Testis (tissue), 3 donors: ENCODE measurements around the gene HELZ. TPM values are rescaled to one million over a fixed set of nuclear protein-coding genes. Genes with fewer than 3 reads are reported as not detected.

Source experiments
- DNase-seq: peaks from one replicate; pipeline ENCODE4 v3.0.0-alpha.2; 2019
- H3K27ac ChIP-seq, 2 donors: fragments of 200-600 bp; sonication (generic); one replicate each; pipeline ENCODE4 v1.5.1; 2019
- H3K27me3 ChIP-seq: fragments of 200-600 bp; sonication (generic); one replicate; pipeline ENCODE4 v1.5.1; 2019
- H3K36me3 ChIP-seq: fragments of 200-600 bp; sonication (generic); one replicate; pipeline ENCODE4 v1.5.1; 2017; ENCODE audit warnings: low read depth; ENCODE audit errors: missing control alignments
- H3K4me1 ChIP-seq: fragments of 200-600 bp; sonication (generic); one replicate; pipeline ENCODE4 v1.5.1; 2019
- H3K4me3 ChIP-seq, 2 donors: fragments of 200-600 bp; sonication (generic); one replicate each; pipeline ENCODE4 v1.5.1; 2017 to 2019
- H3K9me3 ChIP-seq: fragments of 200-600 bp; sonication (generic); one replicate; pipeline ENCODE4 v1.5.1; 2017
- CTCF ChIP-seq, 3 experiments: fragments of 450-650 bp in 2 of 3; fragments of 200-600 bp in 1 of 3; sonication (generic) in 1 of 3; IDR thresholded peaks; one replicate each; pipeline ENCODE4 v1.5.1; 2016 to 2019; ENCODE audit warnings: antibody characterized with exemption in 3 of 3, mild to moderate bottlenecking in 2 of 3, moderate library complexity in 1 of 3
- POLR2A ChIP-seq: fragments of 450-650 bp; IDR thresholded peaks from one replicate; pipeline ENCODE4 v1.6.1; 2017; ENCODE audit warnings: antibody characterized with exemption, mild to moderate bottlenecking, moderate library complexity
- WGBS, 2 donors: methylation state at CpG; one replicate each; pipeline ENCODE4 v1.1.5; 2018; 5-methylcytosine and 5-hydroxymethylcytosine counted together
- intact Hi-C: fragments of 100-400 bp; cut with DNase I; formaldehyde crosslinking; loops from one replicate; pipeline ENCODE4 v1.15.1; 2023; ENCODE audit warnings: low total_unique reads
- polyA plus RNA-seq: library from polyadenylated mRNA; stranded (reverse); fragments of 350-450 nt; fragmentation: Illumina TruSeq; extraction: RNeasy Lipid Tissue Mini Kit (QIAGEN cat#74804); gene quantifications from one replicate; pipeline ENCODE4 v1.2.3, GENCODE V29; 2014; ENCODE audit warnings: low read depth, low replicate concordance; ENCODE audit not compliant: insufficient read depth
- total RNA-seq, 2 donors: library from RNA; depleted of rRNA; stranded (reverse); fragments of >200 nt; gene quantifications; one replicate each; pipeline ENCODE4 v1.2.3, GENCODE V29; 2016

The HELZ gene
- total and polyA plus RNA-seq, 3 donors from 2014 or later, result 26.2 to 154 (median 142) TPM

- Histone ChIP-seq H3K4me3 (no peak overlapping the region), H3K27me3 (no peaks in the 10 kb centered on the region), H3K36me3 (no peaks in the 10 kb centered on the region), H3K4me1 (no peaks in the 10 kb centered on the region), H3K27ac (no peak overlapping the region), H3K9me3 (no peaks in the 10 kb centered on the region)
- no peak for TF ChIP-seq POLR2A
- no peak for TF ChIP-seq CTCF (IDR thresholded peaks at IDR 0.05)
- intact Hi-C loops, result no loop called here
- DNase-seq, result no peak
These were observed 173.4 kb downstream of the HELZ start for GRCh38 chr17:67071595-67071994.

DNA sequence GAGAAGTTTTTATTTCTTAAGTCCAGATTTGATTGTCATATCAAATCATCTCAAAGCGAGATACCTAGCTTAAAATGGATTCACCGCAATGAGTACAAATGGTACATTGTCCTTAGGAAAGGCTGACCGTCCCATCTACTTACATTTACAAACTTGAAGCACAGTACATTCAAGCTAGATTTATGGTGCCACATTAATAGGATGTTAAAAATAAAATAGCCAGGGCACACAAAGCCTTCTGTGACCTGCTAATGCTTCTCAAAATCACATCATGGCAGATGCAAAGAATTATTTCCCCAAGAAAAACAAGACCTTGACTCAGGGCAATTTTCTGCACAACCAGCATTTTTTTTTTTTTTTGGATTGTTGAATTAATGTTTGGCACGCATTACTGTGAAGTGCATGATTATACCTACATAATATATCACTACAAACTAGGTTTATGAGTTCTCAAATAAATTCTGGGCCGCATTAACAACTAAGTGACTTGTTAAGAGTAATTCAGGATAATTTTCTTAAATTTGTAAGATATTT is 175.3 kb downstream of the HELZ start:
- no peak overlapping the region for H3K27ac ChIP-seq
- no peaks in the 10 kb centered on the region for H3K27me3 ChIP-seq
- no peak overlapping the region for H3K4me3 ChIP-seq
- H3K9me3 ChIP-seq, result no peaks in the 10 kb centered on the region
- no peaks in the 10 kb centered on the region for H3K4me1 ChIP-seq
- no peaks in the 10 kb centered on the region for H3K36me3 ChIP-seq
- WGBS, 2 donors, result 93 to 98% methylated on average over 5 of the region's 5 CpGs
- intact Hi-C loops, result no loop called here
- no peak for TF ChIP-seq CTCF (IDR thresholded peaks at IDR 0.05)
- no peak for DNase-seq

GRCh38 chr17:67068999-67069398 is 176.0 kb downstream of the HELZ start:
- Histone ChIP-seq H3K27ac (no peak overlapping the region), H3K27me3 (no peaks in the 10 kb centered on the region), H3K9me3 (no peaks in the 10 kb centered on the region), H3K36me3 (no peaks in the 10 kb centered on the region), H3K4me1 (no peaks in the 10 kb centered on the region), H3K4me3 (no peak overlapping the region)
- 62 to 74% methylated on average over 3 of the region's 3 CpGs for WGBS, 2 donors
- no peak for DNase-seq
- TF ChIP-seq POLR2A (no peak), CTCF (IDR thresholded peaks at IDR 0.05) (no peak)
- intact Hi-C loops, result no loop called here

DNA sequence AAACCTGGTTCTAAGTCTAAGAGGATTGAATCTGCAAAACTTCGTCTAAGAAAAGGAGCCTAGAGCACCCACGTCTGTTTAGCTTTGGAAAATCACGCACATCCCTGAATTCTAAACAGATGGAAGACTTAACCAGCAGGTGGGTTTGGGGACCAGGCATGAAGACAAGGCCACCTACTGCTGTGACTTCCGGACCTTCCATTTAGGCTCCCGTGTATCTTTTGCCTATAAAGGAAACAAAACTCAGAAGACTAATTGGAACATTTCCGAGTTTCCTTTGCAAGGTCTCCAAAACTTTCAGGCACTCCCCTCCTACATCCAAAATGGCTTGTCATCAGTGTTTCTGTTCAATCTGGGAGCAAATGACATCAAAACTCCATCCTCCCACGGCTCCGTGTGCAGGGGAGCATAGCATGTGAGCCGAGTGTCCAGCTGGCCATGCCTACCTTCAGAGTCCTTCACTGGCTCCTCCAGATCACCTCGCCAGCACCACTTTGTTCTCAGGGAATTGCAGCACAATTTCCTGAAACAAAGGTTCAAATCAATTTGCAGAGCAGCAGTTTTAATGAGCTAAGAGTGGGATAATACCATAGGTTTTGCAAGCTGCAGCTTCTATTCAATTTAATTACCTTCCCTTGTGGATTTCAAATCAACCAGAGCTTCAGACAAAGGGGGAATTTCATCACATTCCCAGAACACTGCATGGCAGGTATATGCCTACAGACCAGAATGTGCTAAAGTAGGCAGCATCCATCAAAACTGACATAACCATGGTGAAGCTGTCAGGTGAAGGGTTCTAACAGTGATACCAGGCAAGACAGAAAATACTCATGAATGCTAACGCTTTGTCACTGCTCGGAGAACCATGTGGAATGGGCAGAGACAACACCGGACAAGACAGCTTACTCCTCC is 177.2 kb downstream of the HELZ start:
- Histone ChIP-seq H3K9me3 (no peaks in the 10 kb centered on the region), H3K36me3 (no peaks in the 10 kb centered on the region), H3K27me3 (no peaks in the 10 kb centered on the region), H3K27ac (no peak overlapping the region), H3K4me1 (no peaks in the 10 kb centered on the region), H3K4me3 (no peak overlapping the region)
- intact Hi-C loops, result no loop called here
- TF ChIP-seq CTCF (IDR thresholded peaks at IDR 0.05) (no peak), POLR2A (no peak)
- DNase-seq, result no peak
- 64 to 74% methylated on average over 13 of the region's 13 CpGs for WGBS, 2 donors
